Activated gamma-delta T cell (primary cell): ENCODE data around the gene ARFGEF2.

Experiments
- DNase-seq: peaks from one replicate; lab custom pipeline; 2025; lab: John Stamatoyannopoulos, UW

ARFGEF2 gene

GRCh38 chr20:48898896-48899530 lies 22.5 kb upstream of the ARFGEF2 start:
- no peak for DNase-seq

- DNase-seq, result no peak
Observed at GRCh38 chr20:48899881-48900280, 21.6 kb upstream of the ARFGEF2 start.

DNA sequence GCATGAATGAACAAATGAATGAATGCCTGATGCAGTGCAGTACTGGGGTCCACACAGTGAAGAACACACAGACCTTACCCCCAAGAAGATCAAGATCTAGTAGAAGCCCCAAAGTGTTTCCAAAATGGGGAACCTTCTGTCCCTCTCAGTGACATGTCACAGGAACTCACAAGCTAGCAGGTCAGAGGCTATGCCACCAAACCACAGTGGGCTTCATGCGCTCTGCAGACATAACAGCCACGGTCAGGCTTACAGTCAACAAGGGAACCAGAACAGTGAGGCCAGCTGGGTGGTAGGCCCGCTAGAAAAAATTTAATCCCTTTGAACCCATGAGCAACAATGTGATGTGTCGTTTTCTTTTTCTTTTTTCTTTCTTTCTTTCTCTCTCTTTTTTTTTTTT lies 20.2 kb upstream of the ARFGEF2 start:
- no peak for DNase-seq

- no peak for DNase-seq
Observed at GRCh38 chr20:48903705-48904104, 17.8 kb upstream of the ARFGEF2 start.

GRCh38 chr20:48904566-48905296 lies 16.8 kb upstream of the ARFGEF2 start:
- no peak for DNase-seq

GRCh38 chr20:48905297-48905647 lies 16.2 kb upstream of the ARFGEF2 start:
- no peak for DNase-seq

GRCh38 chr20:48906221-48906877 lies 15.2 kb upstream of the ARFGEF2 start:
- DNase-seq, result no peak

- DNase-seq, result no peak
Observed at GRCh38 chr20:48908656-48909319, 12.7 kb upstream of the ARFGEF2 start.

- DNase-seq, result no peak
Observed at GRCh38 chr20:48909910-48910309, 11.6 kb upstream of the ARFGEF2 start.

DNA sequence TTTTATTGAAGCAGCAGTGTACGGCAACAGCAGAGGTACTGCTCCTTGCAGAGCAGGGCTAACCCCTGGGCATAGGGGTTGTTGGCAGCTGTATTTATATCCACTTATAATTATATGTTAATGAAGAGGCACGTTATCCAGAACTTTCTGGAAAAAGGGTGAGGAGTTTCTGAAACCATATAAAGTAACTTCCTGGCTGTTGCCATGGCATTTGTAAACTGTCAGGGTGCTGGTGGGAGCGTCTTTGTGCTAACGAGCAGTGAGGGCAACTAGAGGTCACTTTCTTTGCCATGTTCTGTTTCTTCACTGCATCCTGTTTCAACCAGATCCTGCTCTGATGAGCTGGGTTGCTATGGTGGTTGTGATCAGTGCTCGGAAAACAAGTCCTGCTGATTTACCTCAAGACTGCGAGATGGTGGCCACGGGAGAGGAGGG lies 11.1 kb upstream of the ARFGEF2 start:
- DNase-seq, result no peak

- no peak for DNase-seq
Observed at GRCh38 chr20:48912065-48912464, 9.4 kb upstream of the ARFGEF2 start.

GRCh38 chr20:48916699-48917098 lies 4.8 kb upstream of the ARFGEF2 start:
- DNase-seq, result no peak

DNA sequence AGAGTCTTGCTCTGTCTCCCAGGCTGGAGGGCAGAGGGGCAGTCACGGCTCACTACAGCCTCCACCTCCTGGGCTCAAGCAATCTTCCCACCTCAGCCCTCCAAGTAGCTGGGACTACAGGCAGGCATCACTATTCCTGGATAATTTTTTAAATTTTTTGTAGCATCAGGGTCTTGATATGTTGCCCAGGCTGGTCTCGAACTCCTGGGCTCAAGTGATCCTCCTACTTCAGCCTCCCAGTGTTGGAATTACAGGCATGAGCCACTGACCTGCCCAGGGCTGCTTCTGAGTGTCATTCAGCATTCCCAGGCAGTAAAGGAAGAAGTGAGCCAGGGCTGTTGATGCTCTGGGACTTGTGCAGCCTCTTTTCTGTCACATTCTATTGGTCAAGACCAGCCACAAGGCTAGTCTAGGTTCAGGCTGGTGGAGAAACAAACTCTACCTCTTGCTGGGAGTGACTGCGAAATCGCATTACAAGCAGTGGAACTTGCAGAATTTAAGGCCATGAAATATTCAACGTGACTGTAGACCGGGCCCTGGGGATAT lies 2.1 kb upstream of the ARFGEF2 start:
- DNase-seq, result no peak

DNA sequence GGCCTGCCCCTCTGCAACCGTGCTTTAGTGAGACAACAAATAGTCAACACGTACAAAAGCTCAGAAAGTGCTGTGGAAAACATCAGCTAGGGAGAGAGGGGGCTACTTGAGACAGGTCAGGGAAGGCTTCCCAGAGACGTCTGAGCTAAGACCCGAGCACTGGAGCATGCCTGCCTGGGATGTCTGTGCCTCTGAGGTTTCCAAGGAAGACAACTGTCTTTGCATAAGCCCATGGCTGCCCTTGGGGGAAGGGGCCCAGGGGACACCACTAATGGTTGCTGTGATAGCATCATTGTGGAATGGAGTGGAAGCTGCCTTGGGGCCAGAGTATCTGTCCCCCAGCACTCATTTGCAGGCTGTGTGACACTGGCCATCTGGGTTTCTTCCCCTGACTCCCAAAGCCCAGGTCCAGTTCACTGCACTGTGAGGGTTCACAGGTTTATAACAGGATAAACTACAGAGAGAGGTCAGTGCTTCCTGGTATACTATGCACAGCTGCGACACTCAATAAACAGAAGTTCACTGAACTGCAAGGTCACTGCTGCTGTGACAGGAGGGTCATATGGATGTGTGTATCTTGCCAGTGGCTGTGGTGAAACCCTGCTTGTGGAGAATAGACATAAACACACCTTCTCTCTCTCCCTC lies 1.5 kb upstream of the ARFGEF2 start:
- no peak for DNase-seq

DNA sequence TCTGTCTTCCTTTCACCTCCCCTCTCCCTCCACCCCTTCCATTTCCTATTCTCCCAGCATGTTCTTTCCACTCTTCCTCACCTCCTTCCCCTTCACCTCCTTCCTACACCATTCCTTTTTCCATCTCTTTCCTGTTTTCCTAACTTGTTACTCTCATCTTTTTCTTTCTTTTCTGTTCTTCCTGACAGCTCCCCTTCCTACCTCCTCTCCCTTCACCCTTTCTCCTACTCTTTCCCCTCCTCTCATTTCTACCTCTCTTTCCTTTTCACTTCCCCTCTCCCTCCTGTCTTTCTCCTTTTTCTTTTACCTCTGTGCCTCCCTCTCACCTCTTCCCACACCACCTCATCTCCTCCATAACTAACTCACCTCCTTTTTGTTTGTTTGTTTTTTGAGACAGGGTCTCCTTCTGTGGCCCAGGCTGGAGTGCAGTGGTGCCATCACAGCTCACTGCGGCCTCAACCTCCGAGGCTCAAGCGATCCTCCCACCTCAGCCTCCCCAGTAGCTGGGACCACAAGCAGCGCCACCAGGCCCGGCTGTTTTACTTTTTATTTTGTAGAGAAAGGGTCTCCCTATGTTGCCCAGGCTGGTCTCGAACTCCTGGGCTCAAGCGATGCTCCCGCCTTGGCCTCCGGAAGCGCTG lies 864 bp upstream of the ARFGEF2 start:
- no peak for DNase-seq

DNA sequence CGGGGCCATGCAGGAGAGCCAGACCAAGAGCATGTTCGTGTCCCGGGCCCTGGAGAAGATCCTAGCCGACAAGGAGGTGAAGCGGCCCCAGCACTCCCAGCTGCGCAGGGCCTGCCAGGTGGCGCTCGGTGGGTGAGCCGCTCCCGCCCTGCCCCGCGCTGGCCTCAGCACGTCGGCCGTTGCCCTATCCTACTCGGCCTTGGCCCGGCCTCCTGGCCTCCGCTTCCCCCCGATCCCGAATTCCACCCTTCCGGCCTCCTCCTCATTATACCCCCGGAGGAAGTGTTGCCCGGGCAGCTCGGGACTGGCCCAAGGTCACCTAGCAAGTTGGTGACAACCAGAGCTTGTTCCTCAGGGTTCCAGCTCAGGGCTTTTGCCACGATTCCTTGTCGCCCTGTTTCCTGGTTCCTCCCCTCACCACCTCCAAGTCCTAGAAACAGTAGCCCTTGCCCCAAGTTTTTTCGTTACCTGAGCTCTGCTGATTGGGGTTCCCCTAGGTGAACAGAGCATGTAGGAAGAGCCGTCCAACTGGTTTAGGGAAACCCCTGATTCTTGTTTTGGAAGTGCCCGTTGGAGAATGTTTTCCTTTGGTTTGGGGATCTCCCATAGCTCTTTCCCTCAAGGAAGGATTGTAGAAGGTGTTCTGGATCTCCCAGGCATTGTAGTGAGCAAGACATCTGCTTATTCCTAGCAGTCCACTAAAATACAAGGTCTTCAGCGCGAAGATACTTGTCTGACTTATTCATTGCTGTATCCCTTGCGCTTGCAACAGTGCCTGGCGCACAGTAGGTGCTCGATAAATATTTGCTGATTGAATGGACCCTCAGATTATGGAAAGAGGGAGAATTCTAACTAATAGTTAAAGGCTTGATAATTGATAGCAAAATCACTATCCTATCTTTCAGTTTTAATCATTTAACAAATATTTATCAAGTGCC lies 641 bp downstream of the ARFGEF2 start:
- DNase-seq, result no peak

GRCh38 chr20:48923149-48923718 lies 1.7 kb downstream of the ARFGEF2 start:
- no peak for DNase-seq

- no peak for DNase-seq
Observed at GRCh38 chr20:48924756-48925109, 3.2 kb downstream of the ARFGEF2 start.

DNA sequence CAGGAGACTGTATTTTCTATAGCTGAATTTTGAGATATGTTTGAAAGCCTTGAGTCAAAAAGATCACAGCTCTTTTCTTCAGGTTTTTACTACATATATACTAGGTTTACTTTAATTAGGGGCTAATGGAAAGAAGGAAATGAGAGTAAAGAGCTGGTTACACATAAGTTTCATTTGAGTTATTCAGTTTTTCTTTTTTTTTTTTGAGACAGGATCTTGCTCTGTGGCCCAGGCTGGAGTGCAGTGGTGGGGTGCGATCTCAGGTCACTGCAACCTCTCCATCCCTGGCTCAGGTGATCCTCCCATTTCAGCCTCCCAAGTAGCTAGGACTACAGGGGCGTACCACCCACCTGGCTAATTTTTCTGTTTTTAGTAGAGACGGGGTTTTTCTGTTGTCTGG lies 4.8 kb downstream of the ARFGEF2 start:
- no peak for DNase-seq

- no peak for DNase-seq
Observed at GRCh38 chr20:48926821-48927220, 5.3 kb downstream of the ARFGEF2 start.
